Measurements from ENCODE around the gene DDX27.
A peak's percentile ranks its signal among the peaks of the same experiment; 100 is the strongest.

The DDX27 gene

GRCh38 chr20:49236301-49236700, 17.1 kb downstream of the DDX27 start:
- no peak for TF ChIP-seq CTCF (IDR thresholded peaks at IDR 0.05; ENCODE audit: low read depth, low read length)

GRCh38 chr20:49237531-49237930, 18.3 kb downstream of the DDX27 start:
- TF ChIP-seq CTCF (IDR thresholded peaks at IDR 0.05; ENCODE audit: low read depth, low read length) = no peak
- no peak for DNase-seq (ENCODE audit: extremely low read depth, low read depth)

More at GRCh38 chr20:49236301-49236700, 17.1 kb downstream of the DDX27 start:
- no peak for DNase-seq (ENCODE audit: extremely low read depth, low read depth)

- DNase-seq (ENCODE audit: extremely low read depth, low read depth) = peak; percentile 22
- TF ChIP-seq CTCF (IDR thresholded peaks at IDR 0.05; ENCODE audit: low read depth, low read length) = peak; percentile 77
These were observed 26.9 kb downstream of the DDX27 start for GRCh38 chr20:49245921-49246740.

- DNase-seq (ENCODE audit: extremely low read depth, low read depth) = no peak
- TF ChIP-seq CTCF (IDR thresholded peaks at IDR 0.05; ENCODE audit: low read depth, low read length) = no peak
These were observed 28.0 kb downstream of the DDX27 start for GRCh38 chr20:49247169-49247723.

- no peak for DNase-seq (ENCODE audit: extremely low read depth, low read depth)
- TF ChIP-seq CTCF (IDR thresholded peaks at IDR 0.05; ENCODE audit: low read depth, low read length) = no peak
These were observed 28.6 kb downstream of the DDX27 start for GRCh38 chr20:49247792-49248191.

- no peak for DNase-seq (ENCODE audit: extremely low read depth, low read depth)
- TF ChIP-seq CTCF (IDR thresholded peaks at IDR 0.05; ENCODE audit: low read depth, low read length) = no peak
These were observed 29.1 kb downstream of the DDX27 start for GRCh38 chr20:49248301-49248700.

- no peak for TF ChIP-seq CTCF (IDR thresholded peaks at IDR 0.05; ENCODE audit: low read depth, low read length)
- DNase-seq (ENCODE audit: extremely low read depth, low read depth) = no peak
These were observed 29.9 kb downstream of the DDX27 start for GRCh38 chr20:49248879-49249665.
